A673 (cell line): ENCODE measurements around the gene GRIA1. TPM values are rescaled to one million over a fixed set of nuclear protein-coding genes. Genes with fewer than 3 reads are reported as not detected.

Source experiments
- BruUV-seq: library from RNA; stranded (reverse); fragments of 400-500 nt; replicated peaks from 2 replicates; lab custom pipeline; 2021; lab: Mats Ljungman, UMichigan
- CTCF ChIA-PET: fragments of 300-600 bp; sonication (Branson Sonifier 250); formaldehyde crosslinking; loops from one replicate; lab custom pipeline; 2022; ENCODE audit warnings: antibody characterized with exemption; lab: Charles Lee
- POLR2A ChIA-PET: fragments of 300-600 bp; sonication (Branson Sonifier 250); formaldehyde crosslinking; loops from one replicate; lab custom pipeline; 2022; ENCODE audit warnings: antibody characterized with exemption; ENCODE audit not compliant: low non-redundant PET; lab: Charles Lee
- DNase-seq: peaks from one replicate; pipeline ENCODE4 v3.0.0-alpha.2; 2015; ENCODE audit warnings: low spot score
- H3K27ac ChIP-seq: fragments of 200-600 bp; sonication (generic); 2 replicates; pipeline ENCODE4 v1.5.1; 2016; ENCODE audit warnings: mixed run types, low read depth, mild to moderate bottlenecking, mixed read lengths, antibody characterized with exemption, low read length; ENCODE audit not compliant: poor library complexity, severe bottlenecking
- H3K27me3 ChIP-seq: fragments of 200-600 bp; sonication (generic); replicated peaks from 2 replicates; pipeline ENCODE4 v1.6.1; 2017; ENCODE audit warnings: mixed run types, low read depth, mild to moderate bottlenecking, mixed read lengths, antibody characterized with exemption, low read length; ENCODE audit not compliant: insufficient read depth, poor library complexity
- H3K36me3 ChIP-seq: fragments of 200-600 bp; sonication (generic); 2 replicates; pipeline ENCODE4 v1.6.1; 2016; ENCODE audit warnings: mixed run types, mild to moderate bottlenecking, mixed read lengths, antibody characterized with exemption, low read length; ENCODE audit not compliant: insufficient read depth, poor library complexity, severe bottlenecking
- H3K4me1 ChIP-seq: fragments of 200-600 bp; sonication (generic); 2 replicates; pipeline ENCODE4 v1.6.1; 2017; ENCODE audit warnings: mixed run types, mild to moderate bottlenecking, mixed read lengths, antibody characterized with exemption, low read length; ENCODE audit not compliant: insufficient read depth, poor library complexity, severe bottlenecking
- H3K4me3 ChIP-seq: fragments of 200-600 bp; sonication (generic); 2 replicates; pipeline ENCODE4 v1.5.1; 2016; ENCODE audit warnings: low read depth, mixed run types, mild to moderate bottlenecking, mixed read lengths, low read length; ENCODE audit not compliant: poor library complexity, severe bottlenecking
- H3K9me3 ChIP-seq: fragments of 200-600 bp; sonication (generic); 2 replicates; pipeline ENCODE4 v1.6.1; 2016; ENCODE audit warnings: mixed run types, low read depth, mild to moderate bottlenecking, mixed read lengths, antibody characterized with exemption, low read length; ENCODE audit not compliant: poor library complexity, severe bottlenecking
- EZH2 ChIP-seq: fragments of 200-600 bp; sonication (generic); IDR thresholded peaks from 2 replicates; pipeline ENCODE4 v1.6.1; 2017; ENCODE audit warnings: borderline replicate concordance, low read depth, mild to moderate bottlenecking, mixed read lengths, antibody characterized with exemption, low read length; ENCODE audit not compliant: poor library complexity, severe bottlenecking
- intact Hi-C: fragments of 100-400 bp; cut with micrococcal nuclease; formaldehyde crosslinking; loops from one replicate; pipeline ENCODE4 v1.10.0; 2022; ENCODE audit not compliant: unreplicated experiment
- total RNA-seq: library from RNA; stranded (reverse); gene quantifications from 2 replicates; pipeline ENCODE4 v1.2.3, GENCODE V29; 2021
- TF ChIP-seq, protein P1 (sequence below): fragments of 300-800, 200-600 bp; sonication (generic); conservative IDR thresholded peaks from 2 replicates; pipeline ENCODE4 v1.5.1; 2017; ENCODE audit warnings: low read depth, mild to moderate bottlenecking, antibody characterized with exemption, low read length, moderate library complexity, mixed read lengths

GRIA1 gene
- total RNA-seq, 1 experiment from 2014 or later: 0.69 TPM

DNA sequence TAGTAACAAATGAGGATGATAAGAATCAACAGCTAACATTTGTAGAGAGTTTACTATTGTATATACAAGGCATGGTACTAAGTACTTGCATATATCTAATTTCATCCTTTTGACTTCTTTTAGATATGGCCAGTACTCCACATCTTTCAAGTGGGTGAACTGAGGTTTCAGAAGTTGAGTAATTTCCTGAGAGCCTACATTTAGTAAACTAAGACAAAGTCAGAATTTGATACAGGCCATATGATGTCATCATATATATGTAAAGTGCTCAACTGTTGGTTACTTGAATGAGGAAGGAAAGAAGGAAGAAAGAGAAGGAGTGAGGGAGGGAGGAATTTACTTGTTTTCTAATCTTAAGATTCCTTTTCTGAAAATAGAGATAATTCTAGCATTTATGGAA, 52.8 kb downstream of the GRIA1 start:
- no peaks in the 10 kb centered on the region for H3K36me3 ChIP-seq
- CTCF ChIA-PET: no interaction called here
- POLR2A ChIA-PET: no interaction called here
- intact Hi-C loops: no loop called here
- BruUV-seq: no TSS peak
- no peaks in the 10 kb centered on the region for H3K9me3 ChIP-seq
- no peak for DNase-seq
- H3K4me3 ChIP-seq: no peak overlapping the region
- H3K27me3 ChIP-seq: no peaks in the 10 kb centered on the region
- H3K27ac ChIP-seq: no peak overlapping the region
- no peaks in the 10 kb centered on the region for H3K4me1 ChIP-seq
- TF ChIP-seq EZH2: no peak
- TF ChIP-seq, protein P1, sequence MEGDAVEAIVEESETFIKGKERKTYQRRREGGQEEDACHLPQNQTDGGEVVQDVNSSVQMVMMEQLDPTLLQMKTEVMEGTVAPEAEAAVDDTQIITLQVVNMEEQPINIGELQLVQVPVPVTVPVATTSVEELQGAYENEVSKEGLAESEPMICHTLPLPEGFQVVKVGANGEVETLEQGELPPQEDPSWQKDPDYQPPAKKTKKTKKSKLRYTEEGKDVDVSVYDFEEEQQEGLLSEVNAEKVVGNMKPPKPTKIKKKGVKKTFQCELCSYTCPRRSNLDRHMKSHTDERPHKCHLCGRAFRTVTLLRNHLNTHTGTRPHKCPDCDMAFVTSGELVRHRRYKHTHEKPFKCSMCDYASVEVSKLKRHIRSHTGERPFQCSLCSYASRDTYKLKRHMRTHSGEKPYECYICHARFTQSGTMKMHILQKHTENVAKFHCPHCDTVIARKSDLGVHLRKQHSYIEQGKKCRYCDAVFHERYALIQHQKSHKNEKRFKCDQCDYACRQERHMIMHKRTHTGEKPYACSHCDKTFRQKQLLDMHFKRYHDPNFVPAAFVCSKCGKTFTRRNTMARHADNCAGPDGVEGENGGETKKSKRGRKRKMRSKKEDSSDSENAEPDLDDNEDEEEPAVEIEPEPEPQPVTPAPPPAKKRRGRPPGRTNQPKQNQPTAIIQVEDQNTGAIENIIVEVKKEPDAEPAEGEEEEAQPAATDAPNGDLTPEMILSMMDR: no peak

DNA sequence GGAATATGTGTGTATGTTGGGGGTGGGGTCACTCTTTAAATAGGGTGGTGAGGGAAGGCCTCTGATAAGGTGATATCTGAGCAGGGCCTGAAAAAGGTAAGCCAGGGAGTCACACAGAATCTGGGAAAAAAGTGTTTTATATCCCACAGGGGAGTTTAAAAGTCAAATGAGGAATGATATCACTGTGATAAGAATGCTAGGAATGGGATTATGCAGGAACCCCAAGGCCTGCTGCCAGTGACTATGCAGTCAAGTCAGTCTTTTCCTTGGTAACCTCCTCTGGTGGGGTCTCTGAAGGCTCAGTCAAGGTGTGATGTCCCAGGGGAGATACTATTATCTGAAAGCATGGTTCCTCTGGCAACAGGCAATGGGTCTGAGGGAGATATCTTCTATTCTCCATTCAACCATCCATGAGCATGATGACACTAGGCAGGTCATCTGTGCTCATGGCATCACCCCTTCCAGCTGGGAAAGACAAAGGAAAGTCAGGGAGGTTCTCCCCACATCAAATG, 53.5 kb downstream of the GRIA1 start:
- H3K9me3 ChIP-seq: no peaks in the 10 kb centered on the region
- no peaks in the 10 kb centered on the region for H3K4me1 ChIP-seq
- DNase-seq: no peak
- H3K4me3 ChIP-seq: no peak overlapping the region
- TF ChIP-seq, protein P1: no peak
- no peak for TF ChIP-seq EZH2
- POLR2A ChIA-PET: no interaction called here
- no TSS peak for BruUV-seq
- H3K27ac ChIP-seq: no peak overlapping the region
- H3K27me3 ChIP-seq: no peaks in the 10 kb centered on the region
- H3K36me3 ChIP-seq: no peaks in the 10 kb centered on the region
- CTCF ChIA-PET: no interaction called here
- intact Hi-C loops: no loop called here

DNA sequence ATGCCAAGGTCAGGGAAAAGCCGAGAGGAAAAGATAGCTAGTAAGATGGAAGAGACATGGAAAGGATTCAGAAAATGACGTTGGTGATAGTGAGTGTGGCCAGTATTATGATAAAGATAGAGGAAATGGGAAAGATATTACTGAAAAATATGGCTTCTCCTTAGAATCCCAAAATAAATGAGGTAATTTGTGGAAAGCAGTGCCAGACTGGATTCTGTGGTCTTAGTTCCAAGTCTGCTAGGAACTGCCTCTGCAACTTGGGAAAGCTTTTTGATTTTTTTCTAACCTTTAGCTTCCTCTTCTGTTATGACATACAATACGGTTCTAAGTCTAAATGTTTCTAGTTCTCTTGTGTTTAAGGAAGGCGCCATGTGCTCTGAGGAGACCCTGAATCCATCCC, 54.2 kb downstream of the GRIA1 start:
- POLR2A ChIA-PET: no interaction called here
- TF ChIP-seq, protein P1: no peak
- TF ChIP-seq EZH2: no peak
- Histone ChIP-seq H3K36me3 (no peaks in the 10 kb centered on the region), H3K27me3 (no peaks in the 10 kb centered on the region), H3K27ac (no peak overlapping the region), H3K4me3 (no peak overlapping the region), H3K9me3 (no peaks in the 10 kb centered on the region), H3K4me1 (no peaks in the 10 kb centered on the region)
- intact Hi-C loops: no loop called here
- DNase-seq: no peak
- CTCF ChIA-PET: no interaction called here
- BruUV-seq: no TSS peak
